ENCODE results near the gene SEMA4F.

- no peak for TF ChIP-seq CTCF (conservative IDR thresholded peaks at IDR 0.05 in 1 of 2, IDR thresholded peaks at IDR 0.05 in 1 of 2; ENCODE audit: extremely low read depth in 1 of 2, insufficient read depth in 1 of 2, low read depth in 1 of 2, low read length in 2 of 2)
- no peak for TF ChIP-seq EZH2 (IDR thresholded peaks at IDR 0.05; ENCODE audit: borderline replicate concordance, low read length)
Observed at GRCh38 chr2:74606927-74607326, 47.1 kb upstream of the SEMA4F start.
